HepG2 (cell line): Measurements from ENCODE around the gene C9orf50. TPM values are rescaled to one million over a fixed set of nuclear protein-coding genes. Genes with fewer than 3 reads are reported as not detected.
A peak's percentile ranks its signal among the peaks of the same experiment; 100 is the strongest.

ENCODE experiments used
- AFF4 ChIP-seq: sonication (generic); formaldehyde crosslinking; IDR thresholded peaks from 2 replicates; pipeline ENCODE4 v1.4.0; 2020; ENCODE audit warnings: missing genetic modification reagents
- ATF1 ChIP-seq: IDR thresholded peaks from 2 replicates; pipeline ENCODE4 v1.6.1; 2016; ENCODE audit warnings: mild to moderate bottlenecking, control low read depth
- ETV6 ChIP-seq: sonication (generic); formaldehyde crosslinking; conservative IDR thresholded peaks from 2 replicates; pipeline ENCODE4 v1.4.0; 2020; ENCODE audit warnings: missing genetic modification reagents
- FOXP1 ChIP-seq, 2 experiments: fragments of 450-650 bp in 1 of 2; IDR thresholded peaks; 2 replicates each; pipeline ENCODE4 v1.6.1; 2017 to 2018; ENCODE audit warnings: antibody characterized with exemption in 1 of 2
- ISL2 ChIP-seq: sonication (generic); formaldehyde crosslinking; IDR thresholded peaks from 2 replicates; pipeline ENCODE4 v1.5.0; 2020; ENCODE audit warnings: missing genetic modification reagents
- ISX ChIP-seq: sonication (generic); formaldehyde crosslinking; conservative IDR thresholded peaks from 2 replicates; pipeline ENCODE4 v1.5.0; 2020; ENCODE audit warnings: missing genetic modification reagents
- KMT2A ChIP-seq: sonication (generic); formaldehyde crosslinking; IDR thresholded peaks from 2 replicates; pipeline ENCODE4 v1.4.0; 2020; ENCODE audit warnings: missing genetic modification reagents
- MYC ChIP-seq: sonication (generic); formaldehyde crosslinking; IDR thresholded peaks from 2 replicates; pipeline ENCODE4 v1.9.0; 2021; ENCODE audit warnings: missing genetic modification reagents, borderline replicate concordance
- NCOA1 ChIP-seq: sonication (generic); formaldehyde crosslinking; IDR thresholded peaks from 2 replicates; pipeline ENCODE4 v1.9.0; 2021; ENCODE audit warnings: missing genetic modification reagents
- NFAT5 ChIP-seq: sonication (generic); formaldehyde crosslinking; IDR thresholded peaks from 2 replicates; pipeline ENCODE4 v1.4.0; 2020; ENCODE audit warnings: missing genetic modification reagents
- SKIL ChIP-seq: sonication (generic); formaldehyde crosslinking; IDR thresholded peaks from 2 replicates; pipeline ENCODE4 v1.8.0; 2022; ENCODE audit warnings: missing genetic modification reagents, mild to moderate bottlenecking, moderate library complexity, borderline replicate concordance
- ZKSCAN8 ChIP-seq: IDR thresholded peaks from 2 replicates; pipeline ENCODE4 v1.6.1; 2016; ENCODE audit warnings: borderline replicate concordance, missing genetic modification reagents, missing compliant biosample characterization
- ZNF446 ChIP-seq: sonication (generic); formaldehyde crosslinking; IDR thresholded peaks from 2 replicates; pipeline ENCODE4 v1.5.0; 2020; ENCODE audit warnings: mild to moderate bottlenecking, missing genetic modification reagents
- ZSCAN30 ChIP-seq: sonication (generic); formaldehyde crosslinking; IDR thresholded peaks from 2 replicates; pipeline ENCODE4 v1.5.0; 2020; ENCODE audit warnings: mild to moderate bottlenecking, missing genetic modification reagents
- ZSCAN31 ChIP-seq: sonication (generic); formaldehyde crosslinking; IDR thresholded peaks from 2 replicates; pipeline ENCODE4 v1.5.0; 2020; ENCODE audit warnings: low read depth, mild to moderate bottlenecking, missing genetic modification reagents
- ZUFSP ChIP-seq: sonication (generic); formaldehyde crosslinking; IDR thresholded peaks from 2 replicates; pipeline ENCODE4 v1.9.0; 2021; ENCODE audit warnings: missing genetic modification reagents, mild to moderate bottlenecking, borderline replicate concordance
- polyA plus RNA-seq, 8 experiments: library from polyadenylated mRNA; depleted of rRNA in 3 of 8; stranded (reverse) in 7 of 8; unstranded in 1 of 8; fragments of >200 nt; fragmentation: Illumina TruSeq in 4 of 8; extraction: Trizol in 4 of 8; gene quantifications; 2 replicates each; pipeline versions ENCODE4 v1.2.1 to v1.2.3, GENCODE V29; 2011 to 2016; ENCODE audit warnings: low read depth in 4 of 8, missing spikeins in 1 of 8, mixed read lengths in 1 of 8; ENCODE audit not compliant: insufficient read depth in 1 of 8
- total RNA-seq, 5 experiments: library from RNA; depleted of rRNA; stranded (reverse); fragments of >200 nt; fragmentation: Illumina TruSeq; extraction: Trizol; gene quantifications; 2 replicates each; pipeline ENCODE4 v1.2.3, GENCODE V29; 2016; ENCODE audit warnings: low read depth in 1 of 5

The C9orf50 gene
- total and polyA plus RNA-seq, 2 of the 13 experiments (the other 11 are each of a cell fraction or from before 2014, with no cell fraction given), result not detected

GRCh38 chr9:129606161-129607026, 14.5 kb downstream of the C9orf50 start (continued):
- peak; percentile 37; the same call in 1 of the 2 replicates for TF ChIP-seq AFF4
- no peak for TF ChIP-seq ISL2 (CRISPR knock-in tag)
- no peak for TF ChIP-seq ETV6
- TF ChIP-seq FOXP1 (IDR thresholded peaks at IDR 0.05), result no peak
- TF ChIP-seq FOXP1 (CRISPR knock-in tag; IDR thresholded peaks at IDR 0.05), result no peak
- TF ChIP-seq SKIL, result 0 out of 2 replicates have a peak, but pooled peaks have one; percentile 24
- no peak for TF ChIP-seq NFAT5 (CRISPR knock-in tag)
- no peak for TF ChIP-seq ISX (CRISPR knock-in tag)
- TF ChIP-seq NCOA1 (CRISPR knock-in tag), result no peak
- TF ChIP-seq ZKSCAN8 (CRISPR knock-in tag), result no peak; the same call in 1 of the 2 replicates
- no peak for TF ChIP-seq ZNF446
- no peak for TF ChIP-seq ATF1 (CRISPR knock-in tag)
- TF ChIP-seq ZSCAN30 (CRISPR knock-in tag), result no peak
- no peak for TF ChIP-seq KMT2A (CRISPR knock-in tag)
- no peak for TF ChIP-seq ZSCAN31 (CRISPR knock-in tag)
- no peak for TF ChIP-seq ZUFSP (CRISPR knock-in tag)
- peak; percentile 33; the same call in 1 of the 2 replicates for TF ChIP-seq MYC (CRISPR knock-in tag)
